GM23338 (cell line): ENCODE data around the gene MRAS. TPM values are rescaled to one million over a fixed set of nuclear protein-coding genes. Genes with fewer than 3 reads are reported as not detected.
A peak's percentile ranks its signal among the peaks of the same experiment; 100 is the strongest.

Source experiments
- ATAC-seq: fragments of 200-7000 bp; cut with Tn5 transposase; 3 replicates; pipeline ENCODE4 v1.9.1; 2020
- DNase-seq: peaks from one replicate; pipeline ENCODE4 v3.0.0-alpha.2; 2015; ENCODE audit warnings: low spot score
- H2AFZ ChIP-seq: fragments of 200-600 bp; sonication (generic); 2 replicates; pipeline ENCODE4 v1.8.0; 2016; ENCODE audit warnings: antibody characterized with exemption, mild to moderate bottlenecking, moderate library complexity
- H3F3A ChIP-seq: fragments of 200-600 bp; sonication (generic); replicated peaks from 2 replicates; pipeline ENCODE4 v1.8.0; 2017; ENCODE audit warnings: antibody characterized with exemption, mixed run types, low read depth
- H3K27ac ChIP-seq: fragments of 200-600 bp; sonication (generic); 2 replicates; pipeline ENCODE4 v1.6.1; 2016; ENCODE audit warnings: low read depth
- H3K27me3 ChIP-seq: fragments of 200-600 bp; sonication (generic); 2 replicates; pipeline ENCODE4 v1.8.0; 2016; ENCODE audit warnings: mild to moderate bottlenecking, mixed run types, moderate library complexity; ENCODE audit not compliant: insufficient read depth
- H3K36me3 ChIP-seq: fragments of 200-600 bp; sonication (generic); 2 replicates; pipeline ENCODE4 v1.8.0; 2016; ENCODE audit warnings: mild to moderate bottlenecking; ENCODE audit not compliant: insufficient read depth
- H3K4me1 ChIP-seq: fragments of 200-600 bp; sonication (generic); 2 replicates; pipeline ENCODE4 v1.8.0; 2016; ENCODE audit warnings: mild to moderate bottlenecking, moderate library complexity; ENCODE audit not compliant: insufficient read depth
- H3K4me2 ChIP-seq: fragments of 200-600 bp; sonication (generic); 2 replicates; pipeline ENCODE4 v1.7.1; 2017; ENCODE audit warnings: mixed run types
- H3K4me3 ChIP-seq: fragments of 200-600 bp; sonication (generic); 2 replicates; pipeline ENCODE4 v1.6.1; 2016; ENCODE audit warnings: mixed run types
- H3K79me2 ChIP-seq: fragments of 200-600 bp; sonication (generic); replicated peaks from 2 replicates; pipeline ENCODE4 v1.8.0; 2017; ENCODE audit warnings: mild to moderate bottlenecking; ENCODE audit not compliant: insufficient read depth
- H3K9me2 ChIP-seq: fragments of 200-600 bp; sonication (generic); 2 replicates; pipeline ENCODE4 v1.8.0; 2017; ENCODE audit not compliant: insufficient read depth
- H4K20me1 ChIP-seq: fragments of 200-600 bp; sonication (generic); replicated peaks from 2 replicates; pipeline ENCODE4 v1.8.0; 2017; ENCODE audit warnings: mild to moderate bottlenecking; ENCODE audit not compliant: insufficient read depth
- H3K27ac Mint-ChIP-seq: 2 replicates; pipeline ENCODE4 v1.8.0; 2020; ENCODE audit warnings: inconsistent platforms, mild to moderate bottlenecking, moderate library complexity, mixed read lengths
- H3K27me3 Mint-ChIP-seq: 3 replicates; pipeline ENCODE4 v1.8.0; 2022; ENCODE audit warnings: low read depth, mild to moderate bottlenecking, moderate library complexity, mixed read lengths, inconsistent platforms; ENCODE audit not compliant: insufficient read depth, poor library complexity
- H3K36me3 Mint-ChIP-seq: 3 replicates; pipeline ENCODE4 v1.8.0; 2021; ENCODE audit warnings: low read depth, mild to moderate bottlenecking, inconsistent platforms, moderate library complexity, mixed read lengths
- H3K4me1 Mint-ChIP-seq: 3 replicates; pipeline ENCODE4 v1.8.0; 2020; ENCODE audit warnings: mild to moderate bottlenecking, inconsistent platforms, mixed read lengths
- H3K4me3 Mint-ChIP-seq: 3 replicates; pipeline ENCODE4 v1.8.0; 2021; ENCODE audit warnings: moderate library complexity, mild to moderate bottlenecking, inconsistent platforms, mixed read lengths
- H3K9me3 Mint-ChIP-seq: 3 replicates; pipeline ENCODE4 v1.8.0; 2020; ENCODE audit warnings: moderate library complexity, mild to moderate bottlenecking, inconsistent platforms, mixed read lengths
- CREB1 ChIP-seq: fragments of 250-450 bp; sonication (Bioruptor Pico); IDR thresholded peaks from 2 replicates; pipeline ENCODE4 v1.5.0; 2020; ENCODE audit warnings: low read depth, mild to moderate bottlenecking, moderate library complexity
- polyA plus RNA-seq: library from polyadenylated mRNA; unstranded; fragments of >200 nt; fragmentation: Nextera tagmentation; extraction: Ambion mirVana; gene quantifications from 2 replicates; pipeline ENCODE4 v1.2.1, GENCODE V29; 2016
- total RNA-seq: library from RNA; depleted of rRNA; stranded (reverse); fragments of >200 nt; shearing (Covaris generic); gene quantifications from 2 replicates; pipeline ENCODE4 v1.2.3, GENCODE V29; 2014
- TF ChIP-seq, protein P1 (sequence below), 2 experiments: fragments of 200-600 bp in 1 of 2; sonication (generic) in 1 of 2; conservative IDR thresholded peaks; 2 replicates each; pipeline versions ENCODE4 v1.5.1 to v1.6.1; 2016 to 2017; ENCODE audit warnings: antibody characterized with exemption in 2 of 2, low read depth in 2 of 2, mild to moderate bottlenecking in 2 of 2, moderate library complexity in 1 of 2
- TF ChIP-seq, protein P2 (sequence below): fragments of 250-450 bp; sonication (Bioruptor Pico); IDR thresholded peaks from 2 replicates; pipeline ENCODE4 v1.5.0; 2020; ENCODE audit warnings: mild to moderate bottlenecking, moderate library complexity

The MRAS gene
- total and polyA plus RNA-seq, 2 experiments from 2014 or later = 9.1 to 10.2 TPM

DNA sequence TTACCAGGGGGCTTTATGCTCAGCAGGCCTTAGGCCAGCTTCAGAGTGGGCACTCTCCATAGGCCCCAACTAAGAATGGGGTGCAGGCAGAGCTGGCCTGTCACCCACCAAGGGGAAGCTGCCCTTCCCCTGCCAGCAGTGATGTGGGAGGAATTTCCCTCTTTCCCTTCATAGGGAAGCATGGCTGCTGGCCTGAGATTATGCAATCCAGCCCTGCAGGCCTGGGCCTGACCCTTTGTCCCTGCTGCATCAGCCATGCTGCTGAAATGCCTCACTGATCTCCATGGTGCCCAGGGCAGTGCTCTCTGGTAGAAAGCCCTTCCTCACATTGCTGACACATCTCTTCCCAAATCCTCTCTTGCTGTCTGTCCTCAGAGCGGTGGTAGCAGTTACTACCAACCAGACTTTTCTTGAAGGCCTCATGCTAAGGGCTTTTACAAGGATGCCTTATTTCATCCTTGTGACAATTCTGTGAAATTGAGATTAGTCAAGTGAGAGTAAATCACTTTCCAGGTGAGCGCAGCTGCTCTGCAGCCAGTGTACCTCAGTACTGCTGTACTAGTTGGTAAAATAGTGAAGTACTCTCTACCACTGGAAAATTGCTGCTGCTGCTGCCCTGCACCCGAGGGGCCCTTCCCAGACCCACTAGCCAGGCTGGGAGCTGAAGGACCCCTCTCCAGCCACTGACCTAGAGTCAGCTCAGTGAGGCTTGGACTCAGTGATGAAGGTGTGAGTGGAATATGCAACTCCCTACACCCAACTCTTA is 33.8 kb downstream of the MRAS start:
- Mint-ChIP-seq H3K4me1 (peaks cover 8% of the 10 kb centered on the region), H3K27ac (no peak overlapping the region), H3K27me3 (no peaks in the 10 kb centered on the region), H3K4me3 (no peak overlapping the region), H3K36me3 (peaks cover 8% of the 10 kb centered on the region; the same call in 2 of the 3 replicates), H3K9me3 (peaks cover 3% of the 10 kb centered on the region; the same call in 2 of the 3 replicates)
- H3K4me3 ChIP-seq = no peak overlapping the region
- DNase-seq (no peak), ATAC-seq (peak; percentile 55)
- no peaks in the 10 kb centered on the region for H3K9me2 ChIP-seq
- no peaks in the 10 kb centered on the region for H3K4me1 ChIP-seq
- H3K79me2 ChIP-seq = no peaks in the 10 kb centered on the region
- no peaks in the 10 kb centered on the region for H3K27me3 ChIP-seq
- no peaks in the 10 kb centered on the region for H4K20me1 ChIP-seq
- TF ChIP-seq, protein P1, sequence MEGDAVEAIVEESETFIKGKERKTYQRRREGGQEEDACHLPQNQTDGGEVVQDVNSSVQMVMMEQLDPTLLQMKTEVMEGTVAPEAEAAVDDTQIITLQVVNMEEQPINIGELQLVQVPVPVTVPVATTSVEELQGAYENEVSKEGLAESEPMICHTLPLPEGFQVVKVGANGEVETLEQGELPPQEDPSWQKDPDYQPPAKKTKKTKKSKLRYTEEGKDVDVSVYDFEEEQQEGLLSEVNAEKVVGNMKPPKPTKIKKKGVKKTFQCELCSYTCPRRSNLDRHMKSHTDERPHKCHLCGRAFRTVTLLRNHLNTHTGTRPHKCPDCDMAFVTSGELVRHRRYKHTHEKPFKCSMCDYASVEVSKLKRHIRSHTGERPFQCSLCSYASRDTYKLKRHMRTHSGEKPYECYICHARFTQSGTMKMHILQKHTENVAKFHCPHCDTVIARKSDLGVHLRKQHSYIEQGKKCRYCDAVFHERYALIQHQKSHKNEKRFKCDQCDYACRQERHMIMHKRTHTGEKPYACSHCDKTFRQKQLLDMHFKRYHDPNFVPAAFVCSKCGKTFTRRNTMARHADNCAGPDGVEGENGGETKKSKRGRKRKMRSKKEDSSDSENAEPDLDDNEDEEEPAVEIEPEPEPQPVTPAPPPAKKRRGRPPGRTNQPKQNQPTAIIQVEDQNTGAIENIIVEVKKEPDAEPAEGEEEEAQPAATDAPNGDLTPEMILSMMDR (conservative IDR thresholded peaks at IDR 0.05; ENCODE audit: low read depth in 2 of 2) = no peak
- TF ChIP-seq CREB1 (CRISPR knock-in tag) = no peak
- TF ChIP-seq, protein P2, sequence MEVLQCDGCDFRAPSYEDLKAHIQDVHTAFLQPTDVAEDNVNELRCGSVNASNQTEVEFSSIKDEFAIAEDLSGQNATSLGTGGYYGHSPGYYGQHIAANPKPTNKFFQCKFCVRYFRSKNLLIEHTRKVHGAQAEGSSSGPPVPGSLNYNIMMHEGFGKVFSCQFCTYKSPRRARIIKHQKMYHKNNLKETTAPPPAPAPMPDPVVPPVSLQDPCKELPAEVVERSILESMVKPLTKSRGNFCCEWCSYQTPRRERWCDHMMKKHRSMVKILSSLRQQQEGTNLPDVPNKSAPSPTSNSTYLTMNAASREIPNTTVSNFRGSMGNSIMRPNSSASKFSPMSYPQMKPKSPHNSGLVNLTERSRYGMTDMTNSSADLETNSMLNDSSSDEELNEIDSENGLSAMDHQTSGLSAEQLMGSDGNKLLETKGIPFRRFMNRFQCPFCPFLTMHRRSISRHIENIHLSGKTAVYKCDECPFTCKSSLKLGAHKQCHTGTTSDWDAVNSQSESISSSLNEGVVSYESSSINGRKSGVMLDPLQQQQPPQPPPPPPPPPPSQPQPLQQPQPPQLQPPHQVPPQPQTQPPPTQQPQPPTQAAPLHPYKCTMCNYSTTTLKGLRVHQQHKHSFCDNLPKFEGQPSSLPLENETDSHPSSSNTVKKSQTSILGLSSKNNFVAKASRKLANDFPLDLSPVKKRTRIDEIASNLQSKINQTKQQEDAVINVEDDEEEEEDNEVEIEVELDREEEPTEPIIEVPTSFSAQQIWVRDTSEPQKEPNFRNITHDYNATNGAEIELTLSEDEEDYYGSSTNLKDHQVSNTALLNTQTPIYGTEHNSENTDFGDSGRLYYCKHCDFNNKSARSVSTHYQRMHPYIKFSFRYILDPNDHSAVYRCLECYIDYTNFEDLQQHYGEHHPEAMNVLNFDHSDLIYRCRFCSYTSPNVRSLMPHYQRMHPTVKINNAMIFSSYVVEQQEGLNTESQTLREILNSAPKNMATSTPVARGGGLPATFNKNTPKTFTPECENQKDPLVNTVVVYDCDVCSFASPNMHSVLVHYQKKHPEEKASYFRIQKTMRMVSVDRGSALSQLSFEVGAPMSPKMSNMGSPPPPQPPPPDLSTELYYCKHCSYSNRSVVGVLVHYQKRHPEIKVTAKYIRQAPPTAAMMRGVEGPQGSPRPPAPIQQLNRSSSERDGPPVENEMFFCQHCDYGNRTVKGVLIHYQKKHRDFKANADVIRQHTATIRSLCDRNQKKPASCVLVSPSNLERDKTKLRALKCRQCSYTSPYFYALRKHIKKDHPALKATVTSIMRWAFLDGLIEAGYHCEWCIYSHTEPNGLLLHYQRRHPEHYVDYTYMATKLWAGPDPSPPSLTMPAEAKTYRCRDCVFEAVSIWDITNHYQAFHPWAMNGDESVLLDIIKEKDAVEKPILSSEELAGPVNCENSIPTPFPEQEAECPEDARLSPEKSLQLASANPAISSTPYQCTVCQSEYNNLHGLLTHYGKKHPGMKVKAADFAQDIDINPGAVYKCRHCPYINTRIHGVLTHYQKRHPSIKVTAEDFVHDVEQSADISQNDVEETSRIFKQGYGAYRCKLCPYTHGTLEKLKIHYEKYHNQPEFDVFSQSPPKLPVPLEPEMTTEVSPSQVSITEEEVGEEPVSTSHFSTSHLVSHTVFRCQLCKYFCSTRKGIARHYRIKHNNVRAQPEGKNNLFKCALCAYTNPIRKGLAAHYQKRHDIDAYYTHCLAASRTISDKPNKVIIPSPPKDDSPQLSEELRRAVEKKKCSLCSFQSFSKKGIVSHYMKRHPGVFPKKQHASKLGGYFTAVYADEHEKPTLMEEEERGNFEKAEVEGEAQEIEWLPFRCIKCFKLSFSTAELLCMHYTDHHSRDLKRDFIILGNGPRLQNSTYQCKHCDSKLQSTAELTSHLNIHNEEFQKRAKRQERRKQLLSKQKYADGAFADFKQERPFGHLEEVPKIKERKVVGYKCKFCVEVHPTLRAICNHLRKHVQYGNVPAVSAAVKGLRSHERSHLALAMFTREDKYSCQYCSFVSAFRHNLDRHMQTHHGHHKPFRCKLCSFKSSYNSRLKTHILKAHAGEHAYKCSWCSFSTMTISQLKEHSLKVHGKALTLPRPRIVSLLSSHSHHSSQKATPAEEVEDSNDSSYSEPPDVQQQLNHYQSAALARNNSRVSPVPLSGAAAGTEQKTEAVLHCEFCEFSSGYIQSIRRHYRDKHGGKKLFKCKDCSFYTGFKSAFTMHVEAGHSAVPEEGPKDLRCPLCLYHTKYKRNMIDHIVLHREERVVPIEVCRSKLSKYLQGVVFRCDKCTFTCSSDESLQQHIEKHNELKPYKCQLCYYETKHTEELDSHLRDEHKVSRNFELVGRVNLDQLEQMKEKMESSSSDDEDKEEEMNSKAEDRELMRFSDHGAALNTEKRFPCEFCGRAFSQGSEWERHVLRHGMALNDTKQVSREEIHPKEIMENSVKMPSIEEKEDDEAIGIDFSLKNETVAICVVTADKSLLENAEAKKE (CRISPR knock-in tag) = no peak
- no peak overlapping the region for H3K4me2 ChIP-seq
- H3K36me3 ChIP-seq = no peaks in the 10 kb centered on the region
- H3K27ac ChIP-seq = no peak overlapping the region
- no peak overlapping the region for H2AFZ ChIP-seq
- H3F3A ChIP-seq = no peaks in the 10 kb centered on the region
